ENCODE measurements around the gene NET1. TPM values are rescaled to one million over a fixed set of nuclear protein-coding genes. Genes with fewer than 3 reads are reported as not detected.

The NET1 gene
- total and polyA plus RNA-seq, 2 donors (not counting 3 experiments of a cell fraction or from before 2014, with no cell fraction given): 14.4 to 46.3 TPM

DNA sequence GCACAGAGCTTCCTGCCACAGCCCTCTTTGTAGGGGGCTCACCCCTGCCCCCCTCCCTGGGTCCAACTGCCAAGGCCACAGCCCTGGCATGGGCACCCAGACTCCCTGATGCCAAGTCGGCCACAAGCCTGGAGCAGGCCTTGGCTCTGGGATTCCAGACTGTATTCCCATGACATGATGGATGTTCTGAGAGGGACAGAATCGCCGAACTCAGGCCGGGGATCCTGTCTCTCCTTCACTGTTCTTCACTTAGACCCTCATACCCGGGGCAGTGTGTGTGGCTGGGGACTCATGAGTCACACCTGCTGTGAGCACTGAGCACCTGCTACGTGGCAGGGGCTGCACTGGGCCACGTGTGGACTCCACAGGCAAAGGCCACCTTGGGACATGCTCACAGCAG, 79.1 kb downstream of the NET1 start:
- H3K79me2 ChIP-seq (ENCODE audit: control insufficient read depth, insufficient read depth, low read length): no peaks in the 10 kb centered on the region
- no peaks in the 10 kb centered on the region for H3K4me1 ChIP-seq (ENCODE audit: control insufficient read depth, extremely low read depth, insufficient read depth, low read length)
- BruUV-seq (replicated peaks): no TSS peak
- no peaks in the 10 kb centered on the region for H3K9me1 ChIP-seq (replicated peaks; ENCODE audit: control insufficient read depth, extremely low read depth, insufficient read depth, low read length)
- H3K9ac ChIP-seq (replicated peaks; ENCODE audit: extremely low read depth, insufficient read depth, low read length): no peak overlapping the region
- dilution Hi-C loops (cut with MboI; ENCODE audit: extremely low pct_ligation_motif_present, low sequenced_read_pairs) (no loop called here), intact Hi-C loops (cut with micrococcal nuclease) (no loop called here)
- no peaks in the 10 kb centered on the region for H4K20me1 ChIP-seq (replicated peaks; ENCODE audit: control insufficient read depth, extremely low read depth, insufficient read depth, low read length)
- DNase-seq (ENCODE audit: low read depth, low spot score) (no peak), FAIRE-seq (no peak)
- no peaks in the 10 kb centered on the region for H3K36me3 ChIP-seq (ENCODE audit: control insufficient read depth in 2 of 2, extremely low read depth in 1 of 2, insufficient read depth in 2 of 2, low read length in 2 of 2)
- no peaks in the 10 kb centered on the region for H3K9me3 ChIP-seq (replicated peaks; ENCODE audit: control insufficient read depth, insufficient read depth, low read length)
- H3K4me3 ChIP-seq (replicated peaks in 1 of 3; ENCODE audit: insufficient read depth in 1 of 3, low read depth in 1 of 3, low read length in 3 of 3): no peak overlapping the region
- H3K4me2 ChIP-seq (ENCODE audit: insufficient read depth, low read length): no peak overlapping the region
- POLR2A ChIA-PET: no interaction called here
- TF ChIP-seq POLR2A (IDR thresholded peaks at IDR 0.05; ENCODE audit: low read depth, low read length) (no peak), EZH2 (IDR thresholded peaks at IDR 0.05; ENCODE audit: borderline replicate concordance, low read depth, low read length, severe bottlenecking) (no peak), CTCF (IDR thresholded peaks at IDR 0.05; ENCODE audit: extremely low read depth in 1 of 2, insufficient read depth in 1 of 2, low read depth in 1 of 2, low read length in 2 of 2) (no peak), POLR2AphosphoS5 (IDR thresholded peaks at IDR 0.05; ENCODE audit: insufficient read depth, low read depth, low read length) (no peak), MAX (IDR thresholded peaks at IDR 0.05; ENCODE audit: insufficient read depth, insufficient read length) (no peak), JUN (IDR thresholded peaks at IDR 0.05; ENCODE audit: borderline replicate concordance, insufficient read depth, insufficient read length, low read depth) (no peak), GATA2 (IDR thresholded peaks at IDR 0.05; ENCODE audit: insufficient read depth, insufficient read length, low read depth, low read length) (no peak), FOS (IDR thresholded peaks at IDR 0.05; ENCODE audit: borderline replicate concordance, insufficient read depth, low read length) (no peak), MYC (IDR thresholded peaks at IDR 0.05; ENCODE audit: low read depth, low read length) (no peak)
- CTCF ChIA-PET: no interaction called here
- H3K27ac ChIP-seq (ENCODE audit: insufficient read depth, low read depth, low read length): no peak overlapping the region
- no peaks in the 10 kb centered on the region for H3K27me3 ChIP-seq (ENCODE audit: control insufficient read depth in 2 of 2, insufficient read depth in 2 of 2, low read length in 2 of 2)
- H2AFZ ChIP-seq (ENCODE audit: low read depth, low read length): no peak overlapping the region
